Measurements from ENCODE around the gene POU3F3.

The POU3F3 gene

GRCh38 chr2:104834431-104835153 is 19.3 kb upstream of the POU3F3 start:
- no peaks in the 10 kb centered on the region for H3K79me2 ChIP-seq (ENCODE audit: insufficient read depth, low read length)
- TF ChIP-seq CTCF (conservative IDR thresholded peaks at IDR 0.05; ENCODE audit: low read length) = no peak
- no peak for TF ChIP-seq EZH2phosphoT487 (IDR thresholded peaks at IDR 0.05; ENCODE audit: borderline replicate concordance)
- no peaks in the 10 kb centered on the region for H3F3A ChIP-seq (ENCODE audit: low read depth)
- H3K9ac ChIP-seq (ENCODE audit: low read depth, low read length, poor library complexity, severe bottlenecking) = no peak overlapping the region
- H3K4me2 ChIP-seq (ENCODE audit: low read depth, low read length, poor library complexity, severe bottlenecking) = no peak overlapping the region
- no peak overlapping the region for H2AFZ ChIP-seq (ENCODE audit: low read length)
- no peaks in the 10 kb centered on the region for H3K36me3 ChIP-seq (ENCODE audit: insufficient read depth, low read length)
- H3K4me3 ChIP-seq (ENCODE audit: low read length, poor library complexity, severe bottlenecking) = no peak overlapping the region
- no peaks in the 10 kb centered on the region for H3K27me3 ChIP-seq (ENCODE audit: insufficient read depth, low read length, poor library complexity, severe bottlenecking)
- H4K20me1 ChIP-seq (ENCODE audit: insufficient read depth, low read length, poor library complexity, severe bottlenecking) = no peaks in the 10 kb centered on the region
- H3K9me3 ChIP-seq (ENCODE audit: insufficient read depth, low read depth, low read length) = no peaks in the 10 kb centered on the region
- no peaks in the 10 kb centered on the region for H3K4me1 ChIP-seq (ENCODE audit: insufficient read depth, low read length, poor library complexity, severe bottlenecking)
- no peaks in the 10 kb centered on the region for H3K9me2 ChIP-seq (replicated peaks; ENCODE audit: low read depth, low read length)

GRCh38 chr2:104836265-104836664 is 17.6 kb upstream of the POU3F3 start:
- Histone ChIP-seq H2AFZ (ENCODE audit: low read length) (no peak overlapping the region), H3K4me1 (ENCODE audit: insufficient read depth, low read length, poor library complexity, severe bottlenecking) (no peaks in the 10 kb centered on the region), H4K20me1 (ENCODE audit: insufficient read depth, low read length, poor library complexity, severe bottlenecking) (no peaks in the 10 kb centered on the region), H3K36me3 (ENCODE audit: insufficient read depth, low read length) (no peaks in the 10 kb centered on the region), H3K27me3 (ENCODE audit: insufficient read depth, low read length, poor library complexity, severe bottlenecking) (no peaks in the 10 kb centered on the region), H3K9ac (ENCODE audit: low read depth, low read length, poor library complexity, severe bottlenecking) (no peak overlapping the region), H3K79me2 (ENCODE audit: insufficient read depth, low read length) (no peaks in the 10 kb centered on the region), H3F3A (ENCODE audit: low read depth) (no peaks in the 10 kb centered on the region), H3K9me3 (ENCODE audit: insufficient read depth, low read depth, low read length) (no peaks in the 10 kb centered on the region), H3K4me3 (ENCODE audit: low read length, poor library complexity, severe bottlenecking) (no peak overlapping the region), H3K9me2 (replicated peaks; ENCODE audit: low read depth, low read length) (no peaks in the 10 kb centered on the region), H3K4me2 (ENCODE audit: low read depth, low read length, poor library complexity, severe bottlenecking) (no peak overlapping the region)
- TF ChIP-seq EZH2phosphoT487 (IDR thresholded peaks at IDR 0.05; ENCODE audit: borderline replicate concordance) (no peak), CTCF (conservative IDR thresholded peaks at IDR 0.05; ENCODE audit: low read length) (no peak)

GRCh38 chr2:104836841-104837240 is 17.1 kb upstream of the POU3F3 start:
- Histone ChIP-seq H3K27me3 (ENCODE audit: insufficient read depth, low read length, poor library complexity, severe bottlenecking) (no peaks in the 10 kb centered on the region), H2AFZ (ENCODE audit: low read length) (no peak overlapping the region), H3K4me3 (ENCODE audit: low read length, poor library complexity, severe bottlenecking) (no peak overlapping the region), H4K20me1 (ENCODE audit: insufficient read depth, low read length, poor library complexity, severe bottlenecking) (no peaks in the 10 kb centered on the region), H3K79me2 (ENCODE audit: insufficient read depth, low read length) (no peaks in the 10 kb centered on the region), H3K9me3 (ENCODE audit: insufficient read depth, low read depth, low read length) (no peaks in the 10 kb centered on the region), H3K9me2 (replicated peaks; ENCODE audit: low read depth, low read length) (no peaks in the 10 kb centered on the region), H3K4me1 (ENCODE audit: insufficient read depth, low read length, poor library complexity, severe bottlenecking) (no peaks in the 10 kb centered on the region), H3F3A (ENCODE audit: low read depth) (no peaks in the 10 kb centered on the region), H3K4me2 (ENCODE audit: low read depth, low read length, poor library complexity, severe bottlenecking) (no peak overlapping the region), H3K36me3 (ENCODE audit: insufficient read depth, low read length) (no peaks in the 10 kb centered on the region), H3K9ac (ENCODE audit: low read depth, low read length, poor library complexity, severe bottlenecking) (no peak overlapping the region)
- no peak for TF ChIP-seq CTCF (conservative IDR thresholded peaks at IDR 0.05; ENCODE audit: low read length)
- TF ChIP-seq EZH2phosphoT487 (IDR thresholded peaks at IDR 0.05; ENCODE audit: borderline replicate concordance) = no peak
